ENCODE data around the gene RAPH1. TPM values are rescaled to one million over a fixed set of nuclear protein-coding genes. Genes with fewer than 3 reads are reported as not detected.

The RAPH1 gene
- total and polyA plus RNA-seq, 9 of the 15 experiments (the other 6 are each of a cell fraction or from before 2014, with no cell fraction given), result 0.07 to 0.71 (median 0.27) TPM

GRCh38 chr2:203366639-203367466 is 168.2 kb downstream of the RAPH1 start (continued):
- no peak for TF ChIP-seq THRB (CRISPR knock-in tag; conservative IDR thresholded peaks at IDR 0.05)

- no peak overlapping the region for H3K27ac ChIP-seq (ENCODE audit: extremely low read depth, low read depth, low read length)
- TF ChIP-seq ZNF830 (CRISPR knock-in tag; IDR thresholded peaks at IDR 0.05) (no peak), MAZ (CRISPR knock-in tag; conservative IDR thresholded peaks at IDR 0.05 in 1 of 2, IDR thresholded peaks at IDR 0.05 in 1 of 2) (no peak), ZNF609 (CRISPR knock-in tag; IDR thresholded peaks at IDR 0.05; ENCODE audit: borderline replicate concordance) (no peak), ZNF431 (CRISPR knock-in tag; IDR thresholded peaks at IDR 0.05) (no peak), TCF7 (IDR thresholded peaks at IDR 0.05; ENCODE audit: borderline replicate concordance) (no peak)
- FAIRE-seq, result no peak
- no peaks in the 10 kb centered on the region for H4K20me1 ChIP-seq (replicated peaks; ENCODE audit: control insufficient read depth, insufficient read depth, low read length)
- no peaks in the 10 kb centered on the region for H3K27me3 ChIP-seq (ENCODE audit: control insufficient read depth in 2 of 2, insufficient read depth in 2 of 2, low read length in 2 of 2)
- H3K79me2 ChIP-seq (ENCODE audit: control insufficient read depth, insufficient read depth, low read length), result no peaks in the 10 kb centered on the region
- intact Hi-C loops (cut with micrococcal nuclease), result no loop called here
- POLR2A ChIA-PET, result interaction anchor here (0.6 kb wide), 1 partner anchor 597 kb away, joined by 3 read pairs; no protein-coding TSS in a partner anchor
- no peak for ATAC-seq
- no peak overlapping the region for H3K9ac ChIP-seq (ENCODE audit: insufficient read depth in 1 of 2, low read depth in 2 of 2, low read length in 2 of 2)
- no peak overlapping the region for H2AFZ ChIP-seq (ENCODE audit: low read depth, low read length)
- in situ Hi-C loops (cut with MboI), result no loop called here
- peaks cover 2% of the 10 kb centered on the region in 2 experiments; a peak in 2 of 5 replicates for H3K4me1 ChIP-seq (replicated peaks in 1 of 2; ENCODE audit: control insufficient read depth in 2 of 2, insufficient read depth in 2 of 2, low read length in 2 of 2)
- no peaks in the 10 kb centered on the region for H3K9me3 ChIP-seq (replicated peaks; ENCODE audit: control insufficient read depth, insufficient read depth, low read depth, low read length)
- H3K9me1 ChIP-seq (ENCODE audit: control insufficient read depth, insufficient read depth, low read length), result no peaks in the 10 kb centered on the region
- H3K4me3 ChIP-seq, result no peak overlapping the region
- CTCF ChIA-PET (ENCODE audit: low intra/inter-chr PET ratio), result no interaction called here
- no TSS peak for BruUV-seq (replicated peaks)
- no peaks in the 10 kb centered on the region for H3K36me3 ChIP-seq (ENCODE audit: control insufficient read depth, insufficient read depth, low read length)
- H3K4me2 ChIP-seq (ENCODE audit: insufficient read depth, low read length), result no peak overlapping the region
- no peak for DNase-seq (ENCODE audit: extremely low read depth in 1 of 4, low spot score in 3 of 4)
Measured at GRCh38 chr2:203361922-203362321, 173.2 kb downstream of the RAPH1 start.

Measured in K562 (cell line).